ENCODE measurements around the gene ITGA2B.

ITGA2B gene

GRCh38 chr17:44384823-44385286, 4.6 kb downstream of the ITGA2B start (continued):
- TF ChIP-seq TSHZ2 (CRISPR knock-in tag; IDR thresholded peaks at IDR 0.05) (no peak), SNAI2 (CRISPR knock-in tag; IDR thresholded peaks at IDR 0.05) (no peak), ZC3H10 (CRISPR knock-in tag; IDR thresholded peaks at IDR 0.05) (no peak), ZFP3 (CRISPR knock-in tag; IDR thresholded peaks at IDR 0.05) (no peak), OSR1 (CRISPR knock-in tag; IDR thresholded peaks at IDR 0.05) (no peak)

GRCh38 chr17:44384281-44384822, 5.1 kb downstream of the ITGA2B start:
- no peak for ATAC-seq
- no peak for TF ChIP-seq POU6F1 (CRISPR knock-in tag; IDR thresholded peaks at IDR 0.05; ENCODE audit: borderline replicate concordance, low read depth)
- TF ChIP-seq ESRRG (CRISPR knock-in tag; IDR thresholded peaks at IDR 0.05) = no peak
- TF ChIP-seq CSDC2 (CRISPR knock-in tag; IDR thresholded peaks at IDR 0.05) = no peak
- TF ChIP-seq SNAI2 (CRISPR knock-in tag; IDR thresholded peaks at IDR 0.05) = no peak
- TF ChIP-seq ZFP3 (CRISPR knock-in tag; IDR thresholded peaks at IDR 0.05) = no peak

GRCh38 chr17:44383861-44384260, 5.6 kb downstream of the ITGA2B start:
- ATAC-seq = no peak
- TF ChIP-seq TOX (CRISPR knock-in tag; IDR thresholded peaks at IDR 0.05; ENCODE audit: borderline replicate concordance) (no peak), TCF4 (CRISPR knock-in tag; IDR thresholded peaks at IDR 0.05; ENCODE audit: borderline replicate concordance) (no peak), ZC3H10 (CRISPR knock-in tag; IDR thresholded peaks at IDR 0.05) (no peak)

GRCh38 chr17:44383363-44383762, 6.1 kb downstream of the ITGA2B start:
- no peak for ATAC-seq
- TF ChIP-seq ZFP3 (CRISPR knock-in tag; IDR thresholded peaks at IDR 0.05) (no peak), ZNF8 (CRISPR knock-in tag; IDR thresholded peaks at IDR 0.05) (no peak)

GRCh38 chr17:44382917-44383316, 6.5 kb downstream of the ITGA2B start:
- TF ChIP-seq PPARA (CRISPR knock-in tag; IDR thresholded peaks at IDR 0.05; ENCODE audit: borderline replicate concordance) = no peak
- TF ChIP-seq CSRNP3 (CRISPR knock-in tag; IDR thresholded peaks at IDR 0.05) = no peak
- no peak for TF ChIP-seq ARNTL (CRISPR knock-in tag; IDR thresholded peaks at IDR 0.05; ENCODE audit: borderline replicate concordance, low read depth)
- TF ChIP-seq ISL1 (CRISPR knock-in tag; IDR thresholded peaks at IDR 0.05) = no peak
- no peak for TF ChIP-seq TCF4 (CRISPR knock-in tag; IDR thresholded peaks at IDR 0.05; ENCODE audit: borderline replicate concordance)
- no peak for TF ChIP-seq ZFP30 (CRISPR knock-in tag; IDR thresholded peaks at IDR 0.05)
- no peak for TF ChIP-seq BACH2 (CRISPR knock-in tag; IDR thresholded peaks at IDR 0.05; ENCODE audit: borderline replicate concordance)
- no peak for TF ChIP-seq ZFP3 (CRISPR knock-in tag; IDR thresholded peaks at IDR 0.05)
- TF ChIP-seq PATZ1 (CRISPR knock-in tag; IDR thresholded peaks at IDR 0.05; ENCODE audit: borderline replicate concordance) = no peak
- TF ChIP-seq POU6F1 (CRISPR knock-in tag; IDR thresholded peaks at IDR 0.05; ENCODE audit: borderline replicate concordance, low read depth) = no peak
- no peak for TF ChIP-seq SNAI2 (CRISPR knock-in tag; IDR thresholded peaks at IDR 0.05)
- no peak for TF ChIP-seq ZC3H10 (CRISPR knock-in tag; IDR thresholded peaks at IDR 0.05)
- no peak for TF ChIP-seq ZNF8 (CRISPR knock-in tag; IDR thresholded peaks at IDR 0.05)
- TF ChIP-seq OSR1 (CRISPR knock-in tag; IDR thresholded peaks at IDR 0.05) = no peak
- TF ChIP-seq GLIS3 (CRISPR knock-in tag; IDR thresholded peaks at IDR 0.05) = no peak
- no peak for TF ChIP-seq TOX (CRISPR knock-in tag; IDR thresholded peaks at IDR 0.05; ENCODE audit: borderline replicate concordance)
- TF ChIP-seq ESRRG (CRISPR knock-in tag; IDR thresholded peaks at IDR 0.05) = no peak
- no peak for ATAC-seq

All from SK-N-SH treated with all-trans-retinoic acid at 6 μM for 48 hours (cell line).